Caco-2 (cell line): ENCODE data around the gene ITGAE. TPM values are rescaled to one million over a fixed set of nuclear protein-coding genes. Genes with fewer than 3 reads are reported as not detected.

ENCODE experiments used
- BruUV-seq: library from RNA; stranded (reverse); fragments of 400-500 nt; replicated peaks from 2 replicates; lab custom pipeline; 2021; lab: Mats Ljungman, UMichigan
- CTCF ChIA-PET: fragments of 300-600 bp; sonication (Branson Sonifier 250); formaldehyde crosslinking; loops from one replicate; lab custom pipeline; 2022; ENCODE audit warnings: antibody characterized with exemption; lab: Charles Lee
- POLR2A ChIA-PET: fragments of 300-600 bp; sonication (Branson Sonifier 250); formaldehyde crosslinking; loops from one replicate; lab custom pipeline; 2022; ENCODE audit warnings: antibody characterized with exemption; lab: Charles Lee
- DNase-seq, 2 experiments: peaks; one replicate each; pipeline versions ENCODE4 v3.0.0 to v3.0.0-alpha.2; 2020 to 2022
- H3K27me3 ChIP-seq: replicated peaks from 2 replicates; pipeline ENCODE4 v1.6.0; 2011; ENCODE audit warnings: low read length; ENCODE audit not compliant: control insufficient read depth, insufficient read depth
- H3K36me3 ChIP-seq: 2 replicates; pipeline ENCODE4 v1.5.1; 2011; ENCODE audit warnings: low read length; ENCODE audit not compliant: control insufficient read depth, insufficient read depth
- H3K4me1 ChIP-seq: fragments of 250-450 bp; sonication (Bioruptor Pico); 2 replicates; pipeline ENCODE4 v1.5.1; 2020; ENCODE audit warnings: mild to moderate bottlenecking
- H3K4me3 ChIP-seq: 2 replicates; pipeline ENCODE4 v1.5.1; 2011; ENCODE audit warnings: low read depth, mild to moderate bottlenecking, control low read depth, low read length
- H3K9me3 ChIP-seq: fragments of 250-450 bp; sonication (Bioruptor Pico); 2 replicates; pipeline ENCODE4 v1.5.1; 2020; ENCODE audit warnings: mild to moderate bottlenecking, moderate library complexity
- H3K27ac Mint-ChIP-seq: one replicate; pipeline ENCODE4 v1.8.0; 2022; ENCODE audit warnings: mixed read lengths; ENCODE audit not compliant: unreplicated experiment
- H3K27me3 Mint-ChIP-seq: one replicate; pipeline ENCODE4 v1.8.0; 2022; ENCODE audit warnings: mixed read lengths; ENCODE audit not compliant: insufficient read depth, unreplicated experiment
- H3K36me3 Mint-ChIP-seq: one replicate; pipeline ENCODE4 v1.8.0; 2022; ENCODE audit warnings: mild to moderate bottlenecking, mixed read lengths; ENCODE audit not compliant: insufficient read depth, unreplicated experiment
- H3K4me1 Mint-ChIP-seq: one replicate; pipeline ENCODE4 v1.8.0; 2022; ENCODE audit warnings: low read depth, mixed read lengths; ENCODE audit not compliant: unreplicated experiment
- H3K4me3 Mint-ChIP-seq: one replicate; pipeline ENCODE4 v1.8.0; 2022; ENCODE audit warnings: mild to moderate bottlenecking, moderate library complexity, mixed read lengths; ENCODE audit not compliant: unreplicated experiment
- H3K9me3 Mint-ChIP-seq: one replicate; pipeline ENCODE4 v1.8.0; 2022; ENCODE audit warnings: mixed read lengths; ENCODE audit not compliant: unreplicated experiment
- CTCF ChIP-seq, 2 experiments: fragments of 200-600 bp in 1 of 2; IDR thresholded peaks; 1 replicate in 1 of 2; 2 replicates in 1 of 2; pipeline versions ENCODE4 v1.5.1 to v1.8.0; 2011 to 2022; ENCODE audit warnings: antibody characterized with exemption in 1 of 2, control low read depth in 1 of 2, inconsistent platforms in 1 of 2, low read depth in 1 of 2, low read length in 1 of 2, mild to moderate bottlenecking in 1 of 2, moderate library complexity in 1 of 2; ENCODE audit not compliant: insufficient read depth in 1 of 2, severe bottlenecking in 1 of 2, unreplicated experiment in 1 of 2
- intact Hi-C: fragments of 100-400 bp; cut with micrococcal nuclease; formaldehyde crosslinking; loops from one replicate; pipeline ENCODE4 v1.10.0; 2022; ENCODE audit not compliant: unreplicated experiment
- total RNA-seq: library from RNA; stranded (reverse); gene quantifications from 2 replicates; pipeline ENCODE4 v1.2.3, GENCODE V29; 2022

The ITGAE gene
- total RNA-seq, 1 experiment from 2014 or later = 12.8 TPM

- H3K4me3 Mint-ChIP-seq = no peak overlapping the region
- no TSS peak for BruUV-seq
- no peaks in the 10 kb centered on the region for H3K36me3 Mint-ChIP-seq
- Histone ChIP-seq H3K4me1 (no peaks in the 10 kb centered on the region), H3K27me3 (no peaks in the 10 kb centered on the region), H3K4me3 (no peak overlapping the region), H3K36me3 (no peaks in the 10 kb centered on the region), H3K9me3 (no peaks in the 10 kb centered on the region)
- no peak for DNase-seq
- H3K27ac Mint-ChIP-seq = no peak overlapping the region
- CTCF ChIA-PET = no interaction called here
- TF ChIP-seq CTCF (IDR thresholded peaks at IDR 0.05; ENCODE audit: insufficient read depth in 1 of 2, low read depth in 1 of 2, low read length in 1 of 2, severe bottlenecking in 1 of 2, unreplicated experiment in 1 of 2) = no peak
- no peaks in the 10 kb centered on the region for H3K27me3 Mint-ChIP-seq
- H3K4me1 Mint-ChIP-seq = no peaks in the 10 kb centered on the region
- POLR2A ChIA-PET = no interaction called here
- intact Hi-C loops = no loop called here
- H3K9me3 Mint-ChIP-seq = no peaks in the 10 kb centered on the region
Observed at GRCh38 chr17:3689262-3690093, 111.5 kb downstream of the ITGAE start.

GRCh38 chr17:3688852-3689261 lies 112.1 kb downstream of the ITGAE start:
- no peak overlapping the region for H3K4me3 Mint-ChIP-seq
- POLR2A ChIA-PET = no interaction called here
- Histone ChIP-seq H3K36me3 (no peaks in the 10 kb centered on the region), H3K27me3 (no peaks in the 10 kb centered on the region), H3K4me1 (no peaks in the 10 kb centered on the region), H3K9me3 (no peaks in the 10 kb centered on the region), H3K4me3 (no peak overlapping the region)
- no TSS peak for BruUV-seq
- H3K9me3 Mint-ChIP-seq = no peaks in the 10 kb centered on the region
- no peaks in the 10 kb centered on the region for H3K27me3 Mint-ChIP-seq
- no peaks in the 10 kb centered on the region for H3K4me1 Mint-ChIP-seq
- CTCF ChIA-PET = no interaction called here
- intact Hi-C loops = no loop called here
- no peak for DNase-seq
- no peaks in the 10 kb centered on the region for H3K36me3 Mint-ChIP-seq
- H3K27ac Mint-ChIP-seq = no peak overlapping the region
- no peak for TF ChIP-seq CTCF (IDR thresholded peaks at IDR 0.05; ENCODE audit: insufficient read depth in 1 of 2, low read depth in 1 of 2, low read length in 1 of 2, severe bottlenecking in 1 of 2, unreplicated experiment in 1 of 2)

GRCh38 chr17:3688027-3688553 lies 112.9 kb downstream of the ITGAE start:
- TF ChIP-seq CTCF (IDR thresholded peaks at IDR 0.05; ENCODE audit: insufficient read depth in 1 of 2, low read depth in 1 of 2, low read length in 1 of 2, severe bottlenecking in 1 of 2, unreplicated experiment in 1 of 2) = no peak
- Mint-ChIP-seq H3K9me3 (no peaks in the 10 kb centered on the region), H3K4me3 (no peak overlapping the region), H3K27me3 (no peaks in the 10 kb centered on the region), H3K4me1 (no peaks in the 10 kb centered on the region), H3K27ac (no peak overlapping the region), H3K36me3 (no peaks in the 10 kb centered on the region)
- Histone ChIP-seq H3K4me3 (no peak overlapping the region), H3K9me3 (no peaks in the 10 kb centered on the region), H3K4me1 (no peaks in the 10 kb centered on the region), H3K27me3 (no peaks in the 10 kb centered on the region), H3K36me3 (no peaks in the 10 kb centered on the region)
- intact Hi-C loops = no loop called here
- DNase-seq = no peak
- BruUV-seq = no TSS peak
- ChIA-PET POLR2A (no interaction called here), CTCF (no interaction called here)
